IMR-90 (cell line): ENCODE results near the gene PYCR2.

Experiments used
- MAFK ChIP-seq: IDR thresholded peaks from 2 replicates; pipeline ENCODE4 v1.6.1; 2012; ENCODE audit warnings: low read depth, low read length, improper control_type of control experiment
- MAZ ChIP-seq: IDR thresholded peaks from 2 replicates; pipeline ENCODE4 v1.6.1; 2012; ENCODE audit warnings: low read depth, mild to moderate bottlenecking, low read length, improper control_type of control experiment, moderate library complexity, borderline replicate concordance
- POLR2A ChIP-seq: IDR thresholded peaks from 2 replicates; pipeline ENCODE4 v1.6.1; 2012; ENCODE audit warnings: mild to moderate bottlenecking, low read depth, low read length
- RAD21 ChIP-seq: IDR thresholded peaks from 2 replicates; pipeline ENCODE4 v1.6.1; 2012; ENCODE audit warnings: low read length, improper control_type of control experiment
- RCOR1 ChIP-seq: IDR thresholded peaks from 2 replicates; pipeline ENCODE4 v1.6.1; 2012; ENCODE audit warnings: mild to moderate bottlenecking, low read length, improper control_type of control experiment; ENCODE audit not compliant: insufficient replicate concordance
- SMC3 ChIP-seq: fragments of 150-350 bp; IDR thresholded peaks from 2 replicates; pipeline ENCODE4 v1.6.1; 2016; ENCODE audit warnings: low read depth, mild to moderate bottlenecking, antibody characterized with exemption, low read length, moderate library complexity
- TF ChIP-seq, protein P1 (sequence below): conservative IDR thresholded peaks from 2 replicates; pipeline ENCODE4 v1.5.1; 2012; ENCODE audit warnings: mild to moderate bottlenecking, low read depth, low read length, improper control_type of control experiment
- TF ChIP-seq, protein P2 (sequence below): fragments of 150-350 bp; IDR thresholded peaks from 2 replicates; pipeline ENCODE4 v1.6.1; 2017; ENCODE audit warnings: mild to moderate bottlenecking, antibody characterized with exemption, low read length, low read depth

DNA sequence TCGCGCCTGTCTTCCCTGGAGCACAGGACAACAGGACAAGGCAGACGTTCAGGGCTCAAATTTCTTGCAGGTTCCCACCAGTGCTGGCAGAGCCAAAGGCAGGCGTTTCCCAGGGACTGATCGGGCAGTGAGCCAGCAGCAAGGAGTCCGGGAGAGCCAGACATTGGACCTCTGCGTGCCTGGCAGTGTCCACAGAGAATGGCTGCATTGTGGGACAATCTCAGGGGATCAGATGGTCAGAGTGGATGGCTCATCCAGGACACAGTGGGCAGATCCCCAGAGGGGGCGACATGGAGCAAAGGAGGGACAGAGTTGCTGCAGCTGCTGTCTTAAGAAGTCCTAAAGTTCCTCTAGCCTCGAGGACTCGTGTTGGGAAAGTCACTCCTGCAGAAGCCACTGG is 46.5 kb downstream of the PYCR2 start:
- TF ChIP-seq RCOR1 (no peak), POLR2A (no peak), MAFK (no peak), RAD21 (peak; percentile 46), MAZ (no peak), SMC3 (peak; percentile 10; the same call in 1 of the 2 replicates)
- TF ChIP-seq, protein P1, sequence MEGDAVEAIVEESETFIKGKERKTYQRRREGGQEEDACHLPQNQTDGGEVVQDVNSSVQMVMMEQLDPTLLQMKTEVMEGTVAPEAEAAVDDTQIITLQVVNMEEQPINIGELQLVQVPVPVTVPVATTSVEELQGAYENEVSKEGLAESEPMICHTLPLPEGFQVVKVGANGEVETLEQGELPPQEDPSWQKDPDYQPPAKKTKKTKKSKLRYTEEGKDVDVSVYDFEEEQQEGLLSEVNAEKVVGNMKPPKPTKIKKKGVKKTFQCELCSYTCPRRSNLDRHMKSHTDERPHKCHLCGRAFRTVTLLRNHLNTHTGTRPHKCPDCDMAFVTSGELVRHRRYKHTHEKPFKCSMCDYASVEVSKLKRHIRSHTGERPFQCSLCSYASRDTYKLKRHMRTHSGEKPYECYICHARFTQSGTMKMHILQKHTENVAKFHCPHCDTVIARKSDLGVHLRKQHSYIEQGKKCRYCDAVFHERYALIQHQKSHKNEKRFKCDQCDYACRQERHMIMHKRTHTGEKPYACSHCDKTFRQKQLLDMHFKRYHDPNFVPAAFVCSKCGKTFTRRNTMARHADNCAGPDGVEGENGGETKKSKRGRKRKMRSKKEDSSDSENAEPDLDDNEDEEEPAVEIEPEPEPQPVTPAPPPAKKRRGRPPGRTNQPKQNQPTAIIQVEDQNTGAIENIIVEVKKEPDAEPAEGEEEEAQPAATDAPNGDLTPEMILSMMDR: peak; percentile 57
- TF ChIP-seq, protein P2, sequence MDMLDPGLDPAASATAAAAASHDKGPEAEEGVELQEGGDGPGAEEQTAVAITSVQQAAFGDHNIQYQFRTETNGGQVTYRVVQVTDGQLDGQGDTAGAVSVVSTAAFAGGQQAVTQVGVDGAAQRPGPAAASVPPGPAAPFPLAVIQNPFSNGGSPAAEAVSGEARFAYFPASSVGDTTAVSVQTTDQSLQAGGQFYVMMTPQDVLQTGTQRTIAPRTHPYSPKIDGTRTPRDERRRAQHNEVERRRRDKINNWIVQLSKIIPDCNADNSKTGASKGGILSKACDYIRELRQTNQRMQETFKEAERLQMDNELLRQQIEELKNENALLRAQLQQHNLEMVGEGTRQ: no peak
